HCT116 (cell line): ENCODE results near the gene DEXI. TPM values are rescaled to one million over a fixed set of nuclear protein-coding genes. Genes with fewer than 3 reads are reported as not detected.

Experiments used
- ATAC-seq: fragments of 200-7000 bp; cut with Tn5 transposase; 2 replicates; pipeline ENCODE4 v1.9.1; 2020; ENCODE audit warnings: mild to moderate bottlenecking, moderate library complexity
- BruUV-seq: library from RNA; stranded (reverse); fragments of 400-500 nt; replicated peaks from 2 replicates; lab custom pipeline; 2021; lab: Mats Ljungman, UMichigan
- CTCF ChIA-PET: fragments of 300-600 bp; sonication (Branson Sonifier 250); formaldehyde crosslinking; loops from one replicate; lab custom pipeline; 2021; ENCODE audit warnings: antibody characterized with exemption; lab: Charles Lee
- POLR2A ChIA-PET: fragments of 300-600, 350-600 bp; sonication (Branson Sonifier 250); formaldehyde crosslinking; loops from one replicate; lab custom pipeline; 2021; ENCODE audit warnings: antibody characterized with exemption; lab: Charles Lee
- RAD21 ChIA-PET, 2 experiments: fragments of 300-600 bp; sonication (Branson Sonifier 250); formaldehyde crosslinking; loops; one replicate each; lab custom pipeline; 2023; ENCODE audit warnings: low total read pairs in 2 of 2; ENCODE audit not compliant: uncharacterized antibody in 2 of 2, unreplicated experiment in 2 of 2, low non-redundant PET in 1 of 2; lab: Charles Lee
- DNase-seq: peaks from one replicate; pipeline ENCODE4 v3.0.0-alpha.2; 2010; ENCODE audit warnings: low read depth, low spot score
- H2AFZ ChIP-seq: fragments of 200-600 bp; shearing (Covaris generic), sonication (generic); 2 replicates; pipeline ENCODE4 v1.6.1; 2017; ENCODE audit warnings: low read depth, mixed run types, mixed read lengths, antibody characterized with exemption, low read length; ENCODE audit not compliant: poor library complexity, severe bottlenecking
- H3K27ac ChIP-seq: 2 replicates; pipeline ENCODE4 v1.5.1; 2012; ENCODE audit warnings: low read depth, low read length
- H3K27me3 ChIP-seq: fragments of 200-600 bp; sonication (generic); 2 replicates; pipeline ENCODE4 v1.6.1; 2016; ENCODE audit warnings: mixed run types, low read length, mixed read lengths; ENCODE audit not compliant: insufficient read depth
- H3K36me3 ChIP-seq, 2 experiments: fragments of 200-500 bp in 1 of 2; fragments of 200-600 bp in 1 of 2; sonication (Bioruptor generic) in 1 of 2; sonication (generic) in 1 of 2; 2 replicates each; pipeline versions ENCODE4 v1.5.1 to v1.6.1; 2014 to 2016; ENCODE audit warnings: low read length in 2 of 2, inconsistent platforms in 1 of 2, mixed read lengths in 1 of 2, mixed run types in 1 of 2; ENCODE audit not compliant: insufficient read depth in 2 of 2, control insufficient read depth in 1 of 2
- H3K4me1 ChIP-seq, 2 experiments: fragments of 200-600 bp in 1 of 2; sonication (generic) in 1 of 2; 2 replicates each; pipeline versions ENCODE4 v1.5.1 to v1.6.1; 2012 to 2017; ENCODE audit warnings: low read length in 2 of 2, inconsistent platforms in 1 of 2, mild to moderate bottlenecking in 1 of 2, mixed read lengths in 1 of 2, mixed run types in 1 of 2, moderate library complexity in 1 of 2; ENCODE audit not compliant: insufficient read depth in 2 of 2, control insufficient read depth in 1 of 2
- H3K4me2 ChIP-seq: fragments of 200-600 bp; sonication (generic); 2 replicates; pipeline ENCODE4 v1.6.1; 2017; ENCODE audit warnings: mixed run types, low read length, mixed read lengths
- H3K4me3 ChIP-seq, 2 experiments: fragments of 200-600 bp in 1 of 2; sonication (generic) in 1 of 2; replicated peaks in 1 of 2; 2 replicates each; pipeline ENCODE4 v1.5.1; 2011 to 2016; ENCODE audit warnings: low read length in 2 of 2, control low read depth in 1 of 2, low read depth in 1 of 2, mild to moderate bottlenecking in 1 of 2, mixed read lengths in 1 of 2, mixed run types in 1 of 2
- H3K79me2 ChIP-seq: fragments of 200-600 bp; sonication (generic); 2 replicates; pipeline ENCODE4 v1.6.1; 2017; ENCODE audit warnings: mild to moderate bottlenecking, mixed run types, low read length, moderate library complexity, mixed read lengths; ENCODE audit not compliant: insufficient read depth
- H3K9ac ChIP-seq: fragments of 200-600 bp; sonication (generic); 2 replicates; pipeline ENCODE4 v1.6.1; 2016; ENCODE audit warnings: low read length, mixed read lengths
- H3K9me2 ChIP-seq: fragments of 200-600 bp; sonication (generic), shearing (Covaris generic); 2 replicates; pipeline ENCODE4 v1.6.1; 2017; ENCODE audit warnings: mixed run types, mild to moderate bottlenecking, moderate library complexity; ENCODE audit not compliant: insufficient read depth
- H3K9me3 ChIP-seq, 2 experiments: fragments of 200-500 bp in 1 of 2; fragments of 200-600 bp in 1 of 2; sonication (Bioruptor generic) in 1 of 2; sonication (generic) in 1 of 2; 2 replicates each; pipeline ENCODE4 v1.6.1; 2014 to 2017; ENCODE audit warnings: low read length in 2 of 2, mixed read lengths in 2 of 2, inconsistent platforms in 1 of 2, low read depth in 1 of 2, mild to moderate bottlenecking in 1 of 2, mixed run types in 1 of 2, moderate library complexity in 1 of 2; ENCODE audit not compliant: control insufficient read depth in 1 of 2, insufficient read depth in 1 of 2
- H4K20me1 ChIP-seq: fragments of 200-600 bp; sonication (generic), shearing (Covaris generic); 2 replicates; pipeline ENCODE4 v1.6.1; 2017; ENCODE audit warnings: mixed run types, mild to moderate bottlenecking, moderate library complexity; ENCODE audit not compliant: insufficient read depth
- CBX3 ChIP-seq: IDR thresholded peaks from 2 replicates; pipeline ENCODE4 v1.6.1; 2012; ENCODE audit warnings: low read depth
- CEBPB ChIP-seq: IDR thresholded peaks from 2 replicates; pipeline ENCODE4 v1.6.1; 2012; ENCODE audit warnings: low read depth
- EGR1 ChIP-seq: IDR thresholded peaks from 2 replicates; pipeline ENCODE4 v1.6.1; 2012; ENCODE audit warnings: low read depth
- POLR2A ChIP-seq: IDR thresholded peaks from 2 replicates; pipeline ENCODE4 v1.7.0; 2011; ENCODE audit warnings: borderline replicate concordance; ENCODE audit not compliant: insufficient read depth, insufficient read length; ENCODE audit errors: extremely low read depth
- POLR2AphosphoS5 ChIP-seq: IDR thresholded peaks from 2 replicates; pipeline ENCODE4 v1.6.1; 2011; ENCODE audit warnings: mild to moderate bottlenecking, low read depth, low read length, moderate library complexity
- REST ChIP-seq: IDR thresholded peaks from 2 replicates; pipeline ENCODE4 v1.6.1; 2012; ENCODE audit warnings: low read depth
- SIN3A ChIP-seq: IDR thresholded peaks from 2 replicates; pipeline ENCODE4 v1.6.1; 2012; ENCODE audit warnings: low read depth
- SP1 ChIP-seq: IDR thresholded peaks from 2 replicates; pipeline ENCODE4 v1.6.1; 2012; ENCODE audit warnings: low read depth
- SRF ChIP-seq: IDR thresholded peaks from 2 replicates; pipeline ENCODE4 v1.6.1; 2012; ENCODE audit warnings: low read depth
- YY1 ChIP-seq: IDR thresholded peaks from 2 replicates; pipeline ENCODE4 v1.6.1; 2011; ENCODE audit warnings: low read length, low read depth, moderate library complexity, mild to moderate bottlenecking; ENCODE audit not compliant: insufficient replicate concordance; ENCODE audit errors: extremely low read depth
- ZBTB33 ChIP-seq: IDR thresholded peaks from 2 replicates; pipeline ENCODE4 v1.6.1; 2011; ENCODE audit warnings: mild to moderate bottlenecking, low read length, moderate library complexity; ENCODE audit not compliant: insufficient replicate concordance; ENCODE audit errors: extremely low read depth
- ZFX ChIP-seq: fragments of 450-650 bp; IDR thresholded peaks from 2 replicates; pipeline ENCODE4 v1.6.1; 2017
- ZNF274 ChIP-seq: fragments of 200-500 bp; sonication (Bioruptor generic); IDR thresholded peaks from 2 replicates; pipeline ENCODE4 v1.6.1; 2014; ENCODE audit warnings: mild to moderate bottlenecking, low read depth, low read length, inconsistent platforms
- intact Hi-C: fragments of 100-400 bp; cut with micrococcal nuclease; formaldehyde crosslinking; loops from 2 replicates; pipeline ENCODE4 v1.10.0; 2022
- total RNA-seq: library from RNA; stranded (reverse); gene quantifications from one replicate; pipeline ENCODE4 v1.2.1, GENCODE V29; 2021; ENCODE audit not compliant: unreplicated experiment
- TF ChIP-seq, protein P1 (sequence below): IDR thresholded peaks from 2 replicates; pipeline ENCODE4 v1.6.1; 2012

Gene DEXI
- total RNA-seq, 1 experiment from 2014 or later: 37.8 TPM

- RAD21 ChIA-PET: no interaction called here
- H3K9ac ChIP-seq: peak within 1 kb of the TSS; percentile 69
- H3K79me2 ChIP-seq: peaks cover 67% of the 10 kb centered on the region
- peak within 1 kb of the TSS; percentile 65 for H3K27ac ChIP-seq
- peak; percentile 82 for ATAC-seq
- H3K27me3 ChIP-seq: no peaks in the 10 kb centered on the region
- CTCF ChIA-PET: no interaction called here
- no peaks in the 10 kb centered on the region for H3K9me3 ChIP-seq
- POLR2A ChIA-PET: interaction anchor here (0.6 kb wide), 1 partner anchor 173 kb away, joined by 3 read pairs; no protein-coding TSS in a partner anchor
- H3K36me3 ChIP-seq: peaks cover 0 to 7% of the 10 kb centered on the region in 2 experiments; a peak in 1 of 4 replicates
- H2AFZ ChIP-seq: no peak within 1 kb of the TSS
- H3K4me3 ChIP-seq: peak within 1 kb of the TSS; percentile 87 to 91
- BruUV-seq: TSS peak; percentile 71
- H3K4me2 ChIP-seq: peak within 1 kb of the TSS; percentile 94
- intact Hi-C loops: no loop called here
- DNase-seq: peak; percentile 91
- TF ChIP-seq SRF: peak; percentile 84
- no peak for TF ChIP-seq CEBPB
- peak; percentile 85 for TF ChIP-seq YY1
- TF ChIP-seq SIN3A: peak; percentile 95
- TF ChIP-seq POLR2AphosphoS5: peak; percentile 70
- TF ChIP-seq ZBTB33: peak; percentile 72
- peak; percentile 33; the same call in 1 of the 2 replicates for TF ChIP-seq ZFX
- TF ChIP-seq CBX3: peak; percentile 88; the same call in 1 of the 2 replicates
- TF ChIP-seq, protein P1, sequence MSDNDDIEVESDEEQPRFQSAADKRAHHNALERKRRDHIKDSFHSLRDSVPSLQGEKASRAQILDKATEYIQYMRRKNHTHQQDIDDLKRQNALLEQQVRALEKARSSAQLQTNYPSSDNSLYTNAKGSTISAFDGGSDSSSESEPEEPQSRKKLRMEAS: peak; percentile 76
- no peak for TF ChIP-seq ZNF274
- peak; percentile 89 for TF ChIP-seq SP1
- TF ChIP-seq EGR1: peak; percentile 69
- peak; percentile 53 for TF ChIP-seq POLR2A
- TF ChIP-seq REST: no peak
- no peaks in the 10 kb centered on the region for H4K20me1 ChIP-seq
- H3K4me1 ChIP-seq: peaks cover 38 to 60% of the 10 kb centered on the region in 2 experiments
- no peaks in the 10 kb centered on the region for H3K9me2 ChIP-seq
These were observed 2.2 kb upstream of the DEXI start, which contains the start of gene CLEC16A for GRCh38 chr16:10944249-10945064. Gene CLEC16A, plus strand, starts transcription at chr16:10944564. Its CDS starts 154 bp downstream, at chr16:10944718.
